SU-DHL-6 (cell line): ENCODE measurements around the gene CEP164.

Experiments
- H2AFZ ChIP-seq: fragments of 200-600 bp; sonication (generic); 2 replicates; pipeline ENCODE4 v1.6.1; 2014; ENCODE audit warnings: low read depth, mild to moderate bottlenecking, moderate library complexity, mixed read lengths, antibody characterized with exemption, low read length; ENCODE audit not compliant: severe bottlenecking
- H3F3A ChIP-seq: fragments of 200-600 bp; shearing (Covaris generic); 2 replicates; pipeline ENCODE4 v1.6.0; 2016; ENCODE audit warnings: antibody characterized with exemption, mild to moderate bottlenecking; ENCODE audit not compliant: insufficient read depth
- H3K27ac ChIP-seq: fragments of 200-600 bp; sonication (generic); 2 replicates; pipeline ENCODE4 v1.5.1; 2016; ENCODE audit warnings: low read depth, mild to moderate bottlenecking, low read length, moderate library complexity, mixed read lengths
- H3K27me3 ChIP-seq: fragments of 200-600 bp; sonication (generic), shearing (Covaris generic); 2 replicates; pipeline ENCODE4 v1.6.0; 2014; ENCODE audit warnings: mild to moderate bottlenecking, low read length
- H3K36me3 ChIP-seq: fragments of 200-600 bp; sonication (generic); 2 replicates; pipeline ENCODE4 v1.6.1; 2014; ENCODE audit warnings: mild to moderate bottlenecking, low read length, mixed read lengths
- H3K4me2 ChIP-seq: fragments of 300-600, 200-600 bp; shearing (Covaris generic), sonication (generic); 2 replicates; pipeline ENCODE4 v1.6.0; 2014; ENCODE audit warnings: low read length, low read depth, mild to moderate bottlenecking; ENCODE audit not compliant: poor library complexity, severe bottlenecking
- H3K4me3 ChIP-seq: fragments of 200-600 bp; sonication (generic); 2 replicates; pipeline ENCODE4 v1.5.1; 2014; ENCODE audit warnings: antibody characterized with exemption, low read length, mild to moderate bottlenecking, mixed read lengths; ENCODE audit not compliant: insufficient read depth, poor library complexity, severe bottlenecking
- H3K79me2 ChIP-seq: fragments of 200-600 bp; sonication (generic); 2 replicates; pipeline ENCODE4 v1.6.1; 2014; ENCODE audit warnings: mild to moderate bottlenecking, low read length, moderate library complexity; ENCODE audit not compliant: insufficient read depth
- H3K9ac ChIP-seq: fragments of 200-600 bp; sonication (generic); 2 replicates; pipeline ENCODE4 v1.7.0; 2014; ENCODE audit warnings: mild to moderate bottlenecking, low read length
- H3K9me2 ChIP-seq: fragments of 200-600 bp; sonication (generic); replicated peaks from 2 replicates; pipeline ENCODE4 v1.6.1; 2014; ENCODE audit warnings: low read length; ENCODE audit not compliant: insufficient read depth
- H3K9me3 ChIP-seq: fragments of 200-600 bp; sonication (generic); 2 replicates; pipeline ENCODE4 v1.6.1; 2014; ENCODE audit warnings: low read length, mixed read lengths; ENCODE audit not compliant: insufficient read depth
- H4K20me1 ChIP-seq: fragments of 200-600 bp; sonication (generic); 2 replicates; pipeline ENCODE4 v1.6.1; 2014; ENCODE audit warnings: low read depth, mild to moderate bottlenecking, antibody characterized with exemption, low read length, moderate library complexity, mixed read lengths
- EZH2phosphoT487 ChIP-seq: fragments of 200-600 bp; sonication (generic), shearing (Covaris generic); conservative IDR thresholded peaks from 2 replicates; pipeline ENCODE4 v1.6.1; 2018; ENCODE audit warnings: mild to moderate bottlenecking, antibody characterized with exemption, low read length, moderate library complexity, mixed read lengths
- TF ChIP-seq, protein P1 (sequence below): fragments of 200-600 bp; sonication (generic); IDR thresholded peaks from one replicate; pipeline ENCODE4 v1.5.1; 2017; ENCODE audit warnings: antibody characterized with exemption, mild to moderate bottlenecking, low read length, moderate library complexity; ENCODE audit not compliant: insufficient read depth, poor library complexity, severe bottlenecking

Gene CEP164

GRCh38 chr11:117375960-117376359 is 48.3 kb downstream of the CEP164 start:
- Histone ChIP-seq H3K9me2 (no peaks in the 10 kb centered on the region), H2AFZ (no peak overlapping the region), H3F3A (no peaks in the 10 kb centered on the region), H3K4me2 (no peak overlapping the region), H3K4me3 (no peak overlapping the region), H3K27ac (no peak overlapping the region), H3K79me2 (no peaks in the 10 kb centered on the region), H3K27me3 (no peaks in the 10 kb centered on the region), H3K36me3 (no peaks in the 10 kb centered on the region), H4K20me1 (no peaks in the 10 kb centered on the region), H3K9me3 (no peaks in the 10 kb centered on the region), H3K9ac (no peak overlapping the region)
- no peak for TF ChIP-seq EZH2phosphoT487
- TF ChIP-seq, protein P1, sequence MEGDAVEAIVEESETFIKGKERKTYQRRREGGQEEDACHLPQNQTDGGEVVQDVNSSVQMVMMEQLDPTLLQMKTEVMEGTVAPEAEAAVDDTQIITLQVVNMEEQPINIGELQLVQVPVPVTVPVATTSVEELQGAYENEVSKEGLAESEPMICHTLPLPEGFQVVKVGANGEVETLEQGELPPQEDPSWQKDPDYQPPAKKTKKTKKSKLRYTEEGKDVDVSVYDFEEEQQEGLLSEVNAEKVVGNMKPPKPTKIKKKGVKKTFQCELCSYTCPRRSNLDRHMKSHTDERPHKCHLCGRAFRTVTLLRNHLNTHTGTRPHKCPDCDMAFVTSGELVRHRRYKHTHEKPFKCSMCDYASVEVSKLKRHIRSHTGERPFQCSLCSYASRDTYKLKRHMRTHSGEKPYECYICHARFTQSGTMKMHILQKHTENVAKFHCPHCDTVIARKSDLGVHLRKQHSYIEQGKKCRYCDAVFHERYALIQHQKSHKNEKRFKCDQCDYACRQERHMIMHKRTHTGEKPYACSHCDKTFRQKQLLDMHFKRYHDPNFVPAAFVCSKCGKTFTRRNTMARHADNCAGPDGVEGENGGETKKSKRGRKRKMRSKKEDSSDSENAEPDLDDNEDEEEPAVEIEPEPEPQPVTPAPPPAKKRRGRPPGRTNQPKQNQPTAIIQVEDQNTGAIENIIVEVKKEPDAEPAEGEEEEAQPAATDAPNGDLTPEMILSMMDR: no peak

DNA sequence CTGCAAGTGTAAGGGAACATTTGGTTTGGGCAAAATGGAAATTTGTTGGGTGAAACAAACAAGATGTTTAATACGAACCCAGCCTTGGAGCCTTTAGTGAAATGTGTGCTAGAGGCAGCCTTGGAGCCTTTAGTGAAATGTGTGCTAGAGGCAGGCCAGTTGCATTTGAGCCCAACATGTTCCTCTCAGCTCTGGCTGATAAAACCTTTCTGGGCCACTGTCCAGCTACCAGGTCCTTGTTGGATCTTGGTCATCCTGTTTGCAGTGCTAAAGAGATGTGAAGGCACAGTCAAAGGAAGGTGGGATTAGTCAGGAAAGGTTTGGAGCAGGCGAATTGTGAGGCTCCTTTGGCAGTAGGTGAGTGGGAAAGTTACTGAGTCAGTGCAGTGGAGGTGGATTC is 48.9 kb downstream of the CEP164 start:
- no peak overlapping the region for H3K4me3 ChIP-seq
- H3K9me2 ChIP-seq: no peaks in the 10 kb centered on the region
- H3K36me3 ChIP-seq: no peaks in the 10 kb centered on the region
- no peaks in the 10 kb centered on the region for H3K27me3 ChIP-seq
- H3K79me2 ChIP-seq: no peaks in the 10 kb centered on the region
- TF ChIP-seq, protein P1: no peak
- no peak for TF ChIP-seq EZH2phosphoT487
- H3K9me3 ChIP-seq: no peaks in the 10 kb centered on the region
- no peak overlapping the region for H3K4me2 ChIP-seq
- H3F3A ChIP-seq: no peaks in the 10 kb centered on the region
- no peak overlapping the region for H3K27ac ChIP-seq
- H2AFZ ChIP-seq: no peak overlapping the region
- H3K9ac ChIP-seq: no peak overlapping the region
- no peaks in the 10 kb centered on the region for H4K20me1 ChIP-seq

GRCh38 chr11:117378976-117379865 is 51.6 kb downstream of the CEP164 start:
- H4K20me1 ChIP-seq: no peaks in the 10 kb centered on the region
- H3K9me3 ChIP-seq: no peaks in the 10 kb centered on the region
- no peaks in the 10 kb centered on the region for H3K9me2 ChIP-seq
- H3K79me2 ChIP-seq: no peaks in the 10 kb centered on the region
- H2AFZ ChIP-seq: no peak overlapping the region
- no peak overlapping the region for H3K27ac ChIP-seq
- no peaks in the 10 kb centered on the region for H3K27me3 ChIP-seq
- H3K4me2 ChIP-seq: no peak overlapping the region
- no peak for TF ChIP-seq EZH2phosphoT487
- no peaks in the 10 kb centered on the region for H3F3A ChIP-seq
- no peaks in the 10 kb centered on the region for H3K36me3 ChIP-seq
- H3K4me3 ChIP-seq: no peak overlapping the region
- H3K9ac ChIP-seq: no peak overlapping the region

- no peak overlapping the region for H3K4me2 ChIP-seq
- no peaks in the 10 kb centered on the region for H3K9me3 ChIP-seq
- H3K9me2 ChIP-seq: no peaks in the 10 kb centered on the region
- H3K9ac ChIP-seq: no peak overlapping the region
- H2AFZ ChIP-seq: no peak overlapping the region
- no peaks in the 10 kb centered on the region for H3K79me2 ChIP-seq
- no peaks in the 10 kb centered on the region for H4K20me1 ChIP-seq
- H3F3A ChIP-seq: no peaks in the 10 kb centered on the region
- H3K36me3 ChIP-seq: no peaks in the 10 kb centered on the region
- no peak overlapping the region for H3K4me3 ChIP-seq
- TF ChIP-seq, protein P1: no peak
- TF ChIP-seq EZH2phosphoT487: no peak
- no peak overlapping the region for H3K27ac ChIP-seq
- H3K27me3 ChIP-seq: no peaks in the 10 kb centered on the region
Observed at GRCh38 chr11:117380676-117381075, 53.0 kb downstream of the CEP164 start.
